Sigmoid colon (tissue), 7 donors: ENCODE measurements around the gene ULK3. TPM values are rescaled to one million over a fixed set of nuclear protein-coding genes. Genes with fewer than 3 reads are reported as not detected.

ENCODE experiments used
- DNase-seq: peaks from one replicate; pipeline ENCODE4 v3.0.0-alpha.2; 2019
- H3K27ac ChIP-seq, 4 donors: fragments of 200-600 bp; sonication (generic); one replicate each; pipeline ENCODE4 v1.5.1; 2016 to 2019; ENCODE audit warnings: mild to moderate bottlenecking in 1 of 4
- H3K27me3 ChIP-seq, 3 donors: fragments of 200-600 bp; sonication (generic); one replicate each; pipeline ENCODE4 v1.5.1; 2019; ENCODE audit warnings: mild to moderate bottlenecking in 1 of 3
- H3K36me3 ChIP-seq, 4 donors: fragments of 200-600 bp; sonication (generic); one replicate each; pipeline ENCODE4 v1.5.1; 2016 to 2019
- H3K4me1 ChIP-seq, 4 donors: fragments of 200-600 bp; sonication (generic); one replicate each; pipeline ENCODE4 v1.5.1; 2017 to 2019
- H3K4me3 ChIP-seq, 4 donors: fragments of 200-600 bp; sonication (generic); one replicate each; pipeline ENCODE4 v1.5.1; 2017 to 2019; ENCODE audit warnings: mild to moderate bottlenecking in 2 of 4, moderate library complexity in 1 of 4
- H3K9me3 ChIP-seq, 4 donors: fragments of 200-600 bp in 3 of 4; sonication (generic) in 3 of 4; one replicate each; pipeline versions ENCODE4 v1.5.1 to v1.6.1; 2013 to 2019
- EP300 ChIP-seq, 4 donors: sonication (generic); formaldehyde crosslinking; IDR thresholded peaks; one replicate each; pipeline ENCODE4 v1.6.1; 2017; ENCODE audit warnings: antibody characterized with exemption in 4 of 4
- POLR2A ChIP-seq, 2 donors: fragments of 450-650 bp; IDR thresholded peaks; one replicate each; pipeline ENCODE4 v1.6.1; 2016; ENCODE audit warnings: antibody characterized with exemption in 2 of 2, mild to moderate bottlenecking in 2 of 2, moderate library complexity in 2 of 2
- POLR2AphosphoS5 ChIP-seq, 4 donors: sonication (generic); formaldehyde crosslinking; IDR thresholded peaks; one replicate each; pipeline ENCODE4 v1.6.1; 2017; ENCODE audit warnings: antibody characterized with exemption in 4 of 4
- WGBS, 2 donors: extraction: QIAGEN DNeasy Blood & Tissue Kit; methylation state at CpG; one replicate each; pipeline ENCODE4 v1.1.7; 2013; 5-methylcytosine and 5-hydroxymethylcytosine counted together
- intact Hi-C: fragments of 100-400 bp; cut with DNase I; formaldehyde crosslinking; loops from one replicate; pipeline ENCODE4 v1.15.1; 2023
- polyA plus RNA-seq, 3 donors: library from polyadenylated mRNA; stranded (reverse); fragments of 200-250 nt; gene quantifications; one replicate each; pipeline ENCODE4 v1.2.3, GENCODE V29; 2013
- total RNA-seq, 4 donors: library from RNA; depleted of rRNA; stranded (reverse); fragments of >200 nt; gene quantifications; one replicate each; pipeline ENCODE4 v1.1.0, GENCODE V29; 2016
- TF ChIP-seq, protein P1 (sequence below), 4 experiments: fragments of 450-650 bp in 3 of 4; fragments of 200-600 bp in 1 of 4; IDR thresholded peaks; one replicate each; pipeline ENCODE4 v1.5.1; 2016 to 2019; ENCODE audit warnings: antibody characterized with exemption in 4 of 4, mild to moderate bottlenecking in 3 of 4, moderate library complexity in 2 of 4
- donor health status: healthy with polysubstance abuse.
- donor health status: Bipolar disorder and iron deficiency.
- donor health status: healthy.

ULK3 gene
- total and polyA plus RNA-seq, 7 donors, result 21.1 to 48.6 (median 46.8) TPM

DNA sequence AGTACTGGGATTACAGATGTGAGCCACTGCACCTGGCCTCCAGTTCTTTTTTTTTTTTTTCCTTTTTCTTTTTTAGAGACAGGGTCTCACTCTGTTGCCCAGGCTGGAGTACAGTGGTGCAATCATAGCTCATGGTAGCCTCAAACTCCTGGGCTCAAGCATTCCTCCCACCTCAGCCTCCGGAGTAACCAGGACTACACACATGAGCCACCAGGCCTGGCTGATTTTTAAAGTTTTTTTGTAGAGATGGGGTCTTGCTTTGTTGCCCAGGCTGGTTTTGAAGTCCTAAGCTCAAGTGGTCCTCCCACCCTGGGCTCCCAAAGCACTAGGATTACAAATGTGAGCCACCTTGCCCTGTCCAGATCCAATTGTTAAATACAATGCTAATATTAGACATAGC lies 13.6 kb upstream of the ULK3 start:
- 92 to 99% methylated on average over 1 of the region's 1 CpG for WGBS, 2 donors
- Histone ChIP-seq H3K4me3 (no peak overlapping the region), H3K27ac (no peak overlapping the region), H3K36me3 (peaks cover 16 to 26% (median 23%) of the 10 kb centered on the region in 4 donors), H3K4me1 (peaks cover 0 to 26% (median 12%) of the 10 kb centered on the region in 4 donors), H3K9me3 (no peaks in the 10 kb centered on the region), H3K27me3 (no peaks in the 10 kb centered on the region)
- TF ChIP-seq POLR2AphosphoS5 (IDR thresholded peaks at IDR 0.05), result no peak
- TF ChIP-seq, protein P1, sequence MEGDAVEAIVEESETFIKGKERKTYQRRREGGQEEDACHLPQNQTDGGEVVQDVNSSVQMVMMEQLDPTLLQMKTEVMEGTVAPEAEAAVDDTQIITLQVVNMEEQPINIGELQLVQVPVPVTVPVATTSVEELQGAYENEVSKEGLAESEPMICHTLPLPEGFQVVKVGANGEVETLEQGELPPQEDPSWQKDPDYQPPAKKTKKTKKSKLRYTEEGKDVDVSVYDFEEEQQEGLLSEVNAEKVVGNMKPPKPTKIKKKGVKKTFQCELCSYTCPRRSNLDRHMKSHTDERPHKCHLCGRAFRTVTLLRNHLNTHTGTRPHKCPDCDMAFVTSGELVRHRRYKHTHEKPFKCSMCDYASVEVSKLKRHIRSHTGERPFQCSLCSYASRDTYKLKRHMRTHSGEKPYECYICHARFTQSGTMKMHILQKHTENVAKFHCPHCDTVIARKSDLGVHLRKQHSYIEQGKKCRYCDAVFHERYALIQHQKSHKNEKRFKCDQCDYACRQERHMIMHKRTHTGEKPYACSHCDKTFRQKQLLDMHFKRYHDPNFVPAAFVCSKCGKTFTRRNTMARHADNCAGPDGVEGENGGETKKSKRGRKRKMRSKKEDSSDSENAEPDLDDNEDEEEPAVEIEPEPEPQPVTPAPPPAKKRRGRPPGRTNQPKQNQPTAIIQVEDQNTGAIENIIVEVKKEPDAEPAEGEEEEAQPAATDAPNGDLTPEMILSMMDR (IDR thresholded peaks at IDR 0.05), result no peak
- intact Hi-C loops, result no loop called here
- DNase-seq, result no peak

GRCh38 chr15:74855857-74856256 lies 12.9 kb upstream of the ULK3 start:
- intact Hi-C loops, result no loop called here
- 93 to 96% methylated on average over 2 of the region's 2 CpGs for WGBS, 2 donors
- Histone ChIP-seq H3K27ac (no peak overlapping the region), H3K4me1 (peaks cover 0 to 26% (median 12%) of the 10 kb centered on the region in 4 donors), H3K36me3 (peaks cover 18 to 32% (median 30%) of the 10 kb centered on the region in 4 donors), H3K27me3 (no peaks in the 10 kb centered on the region), H3K4me3 (no peak overlapping the region), H3K9me3 (no peaks in the 10 kb centered on the region)
- TF ChIP-seq POLR2A (IDR thresholded peaks at IDR 0.05) (no peak), POLR2AphosphoS5 (IDR thresholded peaks at IDR 0.05) (no peak), EP300 (IDR thresholded peaks at IDR 0.05) (no peak)
- TF ChIP-seq, protein P1 (IDR thresholded peaks at IDR 0.05), result no peak
- no peak for DNase-seq

- TF ChIP-seq, protein P1 (IDR thresholded peaks at IDR 0.05), result no peak
- TF ChIP-seq POLR2A (IDR thresholded peaks at IDR 0.05) (no peak), POLR2AphosphoS5 (IDR thresholded peaks at IDR 0.05) (no peak), EP300 (IDR thresholded peaks at IDR 0.05) (no peak)
- Histone ChIP-seq H3K36me3 (peaks cover 18 to 46% (median 40%) of the 10 kb centered on the region in 4 donors), H3K4me1 (peaks cover 0 to 22% (median 12%) of the 10 kb centered on the region in 4 donors), H3K9me3 (no peaks in the 10 kb centered on the region), H3K4me3 (no peak overlapping the region), H3K27ac (no peak overlapping the region), H3K27me3 (no peaks in the 10 kb centered on the region)
- WGBS, 2 donors, result 94% methylated on average over 13 of the region's 13 CpGs
- intact Hi-C loops, result no loop called here
- no peak for DNase-seq
Observed at GRCh38 chr15:74854453-74855022, 11.6 kb upstream of the ULK3 start.

GRCh38 chr15:74851960-74852359 lies 9.0 kb upstream of the ULK3 start:
- H3K4me3 ChIP-seq, result no peak overlapping the region
- no peak overlapping the region for H3K27ac ChIP-seq
- peaks cover 18 to 71% (median 58%) of the 10 kb centered on the region in 4 donors for H3K36me3 ChIP-seq
- no peaks in the 10 kb centered on the region for H3K9me3 ChIP-seq
- intact Hi-C loops, result no loop called here
- H3K27me3 ChIP-seq, result no peaks in the 10 kb centered on the region
- TF ChIP-seq POLR2AphosphoS5 (IDR thresholded peaks at IDR 0.05) (no peak), EP300 (IDR thresholded peaks at IDR 0.05) (no peak), POLR2A (IDR thresholded peaks at IDR 0.05) (no peak)
- TF ChIP-seq, protein P1 (IDR thresholded peaks at IDR 0.05), result no peak
- no peak for DNase-seq
- H3K4me1 ChIP-seq, result peaks cover 0 to 5% (median 0%) of the 10 kb centered on the region in 4 donors
- WGBS, 2 donors, result 85 to 92% methylated on average over 7 of the region's 7 CpGs

DNA sequence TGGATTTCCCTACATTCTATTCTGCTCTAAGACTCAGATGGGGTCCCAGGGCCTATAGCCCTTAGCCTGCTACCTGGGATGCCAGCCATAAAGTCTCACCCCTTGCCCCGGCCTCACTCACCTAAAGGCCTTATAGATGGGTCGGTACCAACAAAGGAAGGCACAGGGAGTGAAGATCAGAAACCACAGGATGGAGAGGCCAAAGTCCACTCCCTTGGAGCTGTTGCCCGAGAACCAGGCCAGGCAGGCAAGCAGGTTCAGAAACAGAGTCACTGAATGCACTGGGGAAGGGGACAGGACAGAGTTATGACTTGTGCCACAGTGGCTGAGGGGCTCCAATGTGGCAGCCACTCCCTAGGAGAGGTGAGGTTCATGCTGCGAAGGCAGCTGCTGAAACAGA lies 7.4 kb upstream of the ULK3 start:
- Histone ChIP-seq H3K27ac (no peak overlapping the region), H3K9me3 (no peaks in the 10 kb centered on the region), H3K27me3 (no peaks in the 10 kb centered on the region), H3K4me1 (peaks cover 0 to 4% (median 0%) of the 10 kb centered on the region in 4 donors), H3K36me3 (peaks cover 18 to 85% (median 60%) of the 10 kb centered on the region in 4 donors), H3K4me3 (no peak overlapping the region)
- intact Hi-C loops, result no loop called here
- WGBS, 2 donors, result 39 to 80% methylated on average over 4 of the region's 4 CpGs
- no peak for TF ChIP-seq POLR2AphosphoS5 (IDR thresholded peaks at IDR 0.05)
- no peak for TF ChIP-seq EP300 (IDR thresholded peaks at IDR 0.05)
- TF ChIP-seq POLR2A (IDR thresholded peaks at IDR 0.05), result no peak
- TF ChIP-seq, protein P1 (IDR thresholded peaks at IDR 0.05), result no peak
- no peak for DNase-seq
